K562 (cell line): Measurements from ENCODE around the gene ZNF691. TPM values are rescaled to one million over a fixed set of nuclear protein-coding genes. Genes with fewer than 3 reads are reported as not detected.

Experiments
- BCLAF1 ChIP-seq, 2 experiments: fragments of 450-650 bp in 1 of 2; IDR thresholded peaks; 2 replicates each; pipeline ENCODE4 v1.6.1; 2011 to 2017; ENCODE audit warnings: low read depth in 2 of 2, antibody characterized with exemption in 1 of 2, borderline replicate concordance in 1 of 2, low read length in 1 of 2, mild to moderate bottlenecking in 1 of 2, mixed read lengths in 1 of 2; ENCODE audit not compliant: control insufficient read depth in 1 of 2
- CBFA2T3 ChIP-seq: fragments of 450-650 bp; IDR thresholded peaks from 2 replicates; pipeline ENCODE4 v1.6.1; 2017
- FOXP4 ChIP-seq: sonication (generic); formaldehyde crosslinking; IDR thresholded peaks from 2 replicates; pipeline ENCODE4 v1.8.0; 2022; ENCODE audit warnings: mild to moderate bottlenecking, missing genetic modification reagents, borderline replicate concordance
- FUS ChIP-seq: fragments of 200-400 bp; formaldehyde crosslinking; optimal IDR thresholded peaks from 2 replicates; pipeline ENCODE3; 2017; ENCODE audit warnings: low read depth, low read length
- HCFC1 ChIP-seq: IDR thresholded peaks from 2 replicates; pipeline ENCODE4 v1.6.1; 2012; ENCODE audit warnings: low read depth, low read length, improper control_type of control experiment
- HMBOX1 ChIP-seq: sonication (generic); IDR thresholded peaks from 2 replicates; pipeline ENCODE4 v1.6.1; 2016
- IFI16 ChIP-seq: fragments of 250-450 bp; sonication (Bioruptor Pico); IDR thresholded peaks from 2 replicates; pipeline ENCODE4 v2.1.2; 2022; ENCODE audit warnings: mild to moderate bottlenecking, inconsistent platforms
- PATZ1 ChIP-seq: fragments of 250-450 bp; sonication (Bioruptor Pico); IDR thresholded peaks from 2 replicates; pipeline ENCODE4 v1.5.0; 2020; ENCODE audit warnings: mild to moderate bottlenecking, borderline replicate concordance
- SMC3 ChIP-seq: conservative IDR thresholded peaks from 2 replicates; pipeline ENCODE4 v1.6.1; 2011; ENCODE audit warnings: low read depth, low read length, improper control_type of control experiment; ENCODE audit not compliant: insufficient read depth
- TBL1XR1 ChIP-seq, 2 experiments: IDR thresholded peaks; 2 replicates each; pipeline ENCODE4 v1.6.1; 2012; ENCODE audit warnings: improper control_type of control experiment in 2 of 2, low read length in 2 of 2, mild to moderate bottlenecking in 1 of 2
- ZNF655 ChIP-seq: fragments of 250-450 bp; sonication (Bioruptor Pico); IDR thresholded peaks from 2 replicates; pipeline ENCODE4 v1.5.0; 2021
- ZNF740 ChIP-seq, 3 experiments: fragments of 200-800 bp in 1 of 3; sonication (Bioruptor generic) in 1 of 3; sonication (generic) in 1 of 3; formaldehyde crosslinking in 1 of 3; IDR thresholded peaks; 2 replicates each; pipeline versions ENCODE4 v1.6.1 to v1.8.0; 2016 to 2022; ENCODE audit warnings: mild to moderate bottlenecking in 2 of 3, missing compliant biosample characterization in 2 of 3, missing genetic modification characterization in 2 of 3, missing genetic modification reagents in 1 of 3
- ZNF766 ChIP-seq: fragments of 200-800 bp; sonication (Bioruptor generic); conservative IDR thresholded peaks from 2 replicates; pipeline ENCODE4 v1.6.1; 2016; ENCODE audit warnings: missing genetic modification characterization, missing compliant biosample characterization
- polyA plus RNA-seq, 8 experiments: library from polyadenylated mRNA; depleted of rRNA in 4 of 8; stranded (reverse) in 5 of 8; unstranded in 3 of 8; fragments of >200 nt; fragmentation: Nextera tagmentation in 2 of 8; fragmentation: Illumina TruSeq in 1 of 8; extraction: Ambion mirVana in 2 of 8; extraction: Trizol in 1 of 8; gene quantifications; 2 replicates each; pipeline versions ENCODE4 v1.2.1 to v1.2.3, GENCODE V29; 2011 to 2014; ENCODE audit warnings: inconsistent platforms in 1 of 8, missing spikeins in 1 of 8
- total RNA-seq, 7 experiments: library from RNA; depleted of rRNA in 6 of 7; stranded (reverse); fragments of >200 nt in 6 of 7; fragmentation: Illumina TruSeq in 2 of 7; extraction: Trizol in 2 of 7; gene quantifications; 2 replicates each; pipeline versions ENCODE4 v1.2.1 to v1.2.3, GENCODE V29; 2011 to 2021; ENCODE audit warnings: low replicate concordance in 1 of 7

ZNF691 gene
- total and polyA plus RNA-seq, 9 of the 15 experiments (the other 6 are each of a cell fraction or from before 2014, with no cell fraction given) = 10.7 to 30.4 (median 14.8) TPM

GRCh38 chr1:42817976-42818375 lies 28.4 kb upstream of the ZNF691 start (continued):
- peak; percentile 31; the same call in 1 of the 2 replicates for TF ChIP-seq IFI16
- TF ChIP-seq ZNF740 (CRISPR knock-in tag; IDR thresholded peaks at IDR 0.05) = no peak
- TF ChIP-seq ZNF740 (tag; IDR thresholded peaks at IDR 0.05) = no peak
- no peak for TF ChIP-seq ZNF655 (CRISPR knock-in tag)
- no peak for TF ChIP-seq CBFA2T3
- TF ChIP-seq ZNF766 (CRISPR knock-in tag) = no peak
- peak; percentile 12; the same call in 1 of the 2 replicates for TF ChIP-seq HMBOX1
- TF ChIP-seq FUS = no peak
- TF ChIP-seq TBL1XR1 (IDR thresholded peaks at IDR 0.05; ENCODE audit: low read length in 2 of 2) = no peak
- TF ChIP-seq FOXP4 (CRISPR knock-in tag) = no peak
- no peak for TF ChIP-seq PATZ1
- TF ChIP-seq BCLAF1 (IDR thresholded peaks at IDR 0.05; ENCODE audit: borderline replicate concordance in 1 of 2, control insufficient read depth in 1 of 2, low read depth in 2 of 2, low read length in 1 of 2) = no peak
- no peak for TF ChIP-seq SMC3
- no peak for TF ChIP-seq HCFC1
